ENCODE measurements around the gene FAM185A.
A peak's percentile ranks its signal among the peaks of the same experiment; 100 is the strongest.
"Not testable (repeated sequence)": the region's sequence is repeated elsewhere in the genome, so short reads cannot be mapped to it uniquely, and the experiment has no call there.

Gene FAM185A

GRCh38 chr7:102748605-102749444 is at the start of gene FAM185A:
Gene FAM185A, plus strand, starts transcription at chr7:102748999. Its CDS starts 209 bp downstream, at chr7:102749208.
- DNase-seq = peak; percentile 100

DNA sequence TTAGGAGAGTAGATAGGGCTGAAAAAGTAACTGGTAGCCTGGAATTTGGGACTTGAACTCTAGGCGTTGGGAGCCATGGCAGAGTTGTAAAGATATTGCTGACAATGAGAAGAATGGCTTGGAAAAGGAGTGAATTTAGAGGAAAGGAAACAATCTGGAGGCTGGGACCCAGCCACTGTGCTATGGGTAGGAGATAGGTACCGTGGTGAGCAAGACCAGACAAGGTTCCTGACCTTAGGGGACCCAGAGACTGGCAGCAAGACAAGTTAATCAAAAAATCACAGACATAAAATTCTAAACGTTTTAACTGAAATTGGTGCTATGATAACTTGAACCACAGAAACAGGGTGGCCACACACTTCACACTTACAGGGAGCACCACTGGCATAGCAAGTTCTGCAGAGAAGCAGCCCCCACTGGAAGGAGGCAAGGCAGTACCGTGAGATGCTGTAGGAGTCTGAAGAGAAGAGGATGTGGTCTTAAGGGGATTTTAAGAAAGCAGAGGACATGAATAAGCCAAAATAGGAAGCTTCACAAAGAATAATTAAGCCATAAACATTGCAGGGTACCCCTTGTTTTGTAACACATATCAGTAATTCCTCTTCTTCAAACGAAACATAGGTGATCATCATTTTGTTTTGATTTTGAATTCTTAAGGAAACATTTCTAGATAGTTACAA is 35.6 kb upstream of the FAM185A start:
- peak; percentile 82 for DNase-seq

GRCh38 chr7:102713691-102714080 is 35.1 kb upstream of the FAM185A start:
- not testable (repeated sequence) for DNase-seq

- peak; percentile 70 for DNase-seq
Measured at GRCh38 chr7:102714774-102715522, 33.9 kb upstream of the FAM185A start.

GRCh38 chr7:102715718-102716117 is 33.1 kb upstream of the FAM185A start:
- DNase-seq = peak; percentile 53

- not testable (repeated sequence) for DNase-seq
Measured at GRCh38 chr7:102718491-102718890, 30.3 kb upstream of the FAM185A start.

DNA sequence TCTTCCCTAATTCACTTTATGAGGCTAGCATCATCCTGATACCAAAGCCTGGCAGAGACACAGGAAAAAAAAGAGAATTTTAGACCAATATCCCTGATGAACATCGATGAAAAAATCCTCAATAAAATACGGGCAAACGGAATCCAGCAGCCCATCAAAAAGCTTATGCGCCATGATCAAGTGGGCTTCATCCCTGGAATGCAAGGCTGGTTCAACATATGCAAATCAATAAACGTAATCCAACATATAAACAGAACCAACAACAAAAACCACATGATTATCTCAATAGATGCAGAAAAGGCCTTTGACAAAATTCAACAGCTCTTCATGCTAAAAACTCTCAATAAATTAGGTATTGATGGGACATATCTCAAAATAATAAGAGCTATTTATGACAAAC is 22.6 kb upstream of the FAM185A start:
- DNase-seq = not testable (repeated sequence)

DNA sequence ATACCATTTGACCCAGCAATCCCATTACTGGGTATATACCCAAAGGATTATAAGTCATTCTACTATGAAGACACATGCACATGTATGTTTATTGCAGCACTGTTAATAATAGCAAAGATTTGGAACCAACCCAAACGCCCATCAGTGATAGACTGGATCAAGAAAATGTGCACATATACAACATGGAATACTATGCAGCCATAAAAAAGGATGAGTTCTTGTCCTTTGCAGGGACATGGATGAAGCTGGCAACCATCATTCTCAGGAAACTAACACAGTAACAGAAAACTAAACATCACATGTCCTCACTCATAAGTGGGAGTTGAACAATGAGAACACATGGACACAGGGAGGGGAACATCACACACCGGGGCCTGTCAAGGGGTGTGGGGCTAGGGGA is 19.1 kb upstream of the FAM185A start:
- DNase-seq = not testable (repeated sequence)

DNA sequence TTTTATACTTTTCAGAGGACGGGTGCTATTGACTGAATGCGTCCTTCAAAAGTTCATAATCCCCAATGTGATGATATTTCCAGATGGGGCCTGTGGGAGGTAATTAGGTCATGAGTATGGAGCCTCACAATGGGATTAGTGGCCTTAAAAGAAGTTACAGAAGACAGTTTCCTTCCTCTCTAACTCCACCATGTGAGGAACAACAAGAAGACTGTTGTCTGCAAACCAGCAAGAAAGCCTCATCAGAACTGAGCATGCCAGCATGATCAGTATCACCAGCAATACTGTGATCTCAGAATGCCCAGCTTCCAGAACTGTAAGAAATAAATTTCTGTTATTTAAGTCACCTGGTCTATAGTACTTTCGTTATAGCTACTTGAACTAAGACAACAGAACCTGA is 18.4 kb upstream of the FAM185A start:
- not testable (repeated sequence) for DNase-seq

DNA sequence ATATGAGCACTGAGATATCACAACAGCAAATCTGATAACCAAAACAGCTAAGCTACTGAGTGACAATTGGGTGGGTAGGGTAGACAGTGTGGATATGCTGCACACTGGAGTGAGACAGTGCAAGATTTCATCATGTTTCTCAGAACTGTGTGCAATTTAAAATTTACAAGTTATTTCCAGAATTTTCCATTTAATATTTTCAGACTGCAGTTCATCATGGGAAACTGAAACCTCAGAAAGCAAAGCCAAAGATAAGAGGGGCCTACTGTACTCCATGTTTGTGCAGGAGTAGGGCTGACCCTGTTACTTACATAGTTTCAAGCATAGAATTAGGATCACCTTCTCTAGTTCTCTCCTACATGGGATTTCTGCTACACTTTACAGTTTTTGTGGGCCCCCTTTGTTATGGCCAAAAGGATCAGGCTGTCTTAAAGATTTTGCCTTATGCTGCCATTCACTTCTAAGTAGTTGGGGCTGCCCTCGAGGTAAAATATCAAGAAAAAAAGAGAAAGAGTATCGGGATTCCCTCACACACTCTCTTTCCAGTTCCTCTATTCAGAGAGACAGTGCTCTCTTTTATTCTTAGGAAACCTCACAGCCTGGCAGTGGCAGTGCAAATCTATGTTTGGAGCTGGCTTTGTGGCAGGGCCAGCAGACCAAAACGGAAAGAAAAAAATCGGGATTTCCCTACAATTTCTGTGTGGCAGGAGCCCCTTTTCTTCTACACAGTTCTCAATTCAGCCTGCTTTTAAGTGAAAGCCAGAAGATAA is 6.6 kb upstream of the FAM185A start:
- not testable (repeated sequence) for DNase-seq

DNA sequence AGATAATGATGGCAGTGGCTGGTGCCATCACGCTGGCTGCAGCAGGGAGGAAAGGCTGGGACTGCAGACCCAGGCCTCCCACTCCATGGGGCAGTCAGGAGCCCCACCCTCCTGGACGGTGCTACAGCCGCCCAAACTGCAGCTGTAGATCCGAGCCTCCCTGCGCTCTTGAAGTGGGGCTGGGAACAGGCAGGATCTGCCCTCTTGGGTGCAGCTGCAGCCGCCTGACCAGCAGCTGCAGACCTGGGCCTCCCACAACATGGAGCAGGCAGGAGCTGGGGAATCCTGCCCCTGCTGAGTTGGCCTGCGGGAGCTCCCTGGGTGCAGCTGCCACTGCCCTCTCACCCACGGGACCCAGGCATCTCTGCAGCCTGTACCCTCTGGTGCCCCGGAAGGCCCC is 4.9 kb upstream of the FAM185A start:
- DNase-seq = not testable (repeated sequence)

DNA sequence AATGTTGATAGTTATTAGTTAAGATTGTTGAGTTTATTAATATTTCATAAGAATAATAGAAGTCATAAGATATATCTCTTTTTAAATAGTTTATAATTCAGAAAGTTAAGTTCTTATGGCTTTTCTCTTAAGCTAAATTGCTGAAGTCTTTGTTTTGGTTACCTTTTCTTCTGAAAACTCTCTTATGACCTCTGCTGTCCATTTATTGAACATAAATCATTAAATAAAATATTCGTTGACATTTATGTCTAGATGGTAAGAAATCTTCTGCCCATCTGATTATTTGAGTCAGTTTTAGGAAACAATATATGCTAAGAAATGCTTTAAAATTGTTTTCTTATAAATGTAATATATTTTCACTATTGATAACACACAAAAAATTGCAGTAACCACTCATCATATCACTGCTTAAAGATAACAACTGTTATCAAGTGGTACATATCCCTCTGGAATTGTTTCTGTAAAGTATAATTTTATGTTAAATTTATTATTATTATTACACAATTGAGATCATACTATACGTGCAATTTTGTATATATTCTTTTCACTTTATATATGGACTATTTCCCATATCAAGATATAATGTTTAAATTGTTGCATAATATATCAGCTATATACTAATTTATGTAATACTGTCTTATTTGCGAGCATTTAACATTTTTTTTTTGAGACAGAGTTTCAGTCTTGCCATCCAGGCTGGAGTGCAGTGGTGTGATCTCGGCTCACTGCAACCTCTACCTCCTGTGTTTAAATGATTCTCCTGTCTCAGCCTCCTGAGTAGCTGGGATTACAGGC is 3.1 kb upstream of the FAM185A start:
- not testable (repeated sequence) for DNase-seq

DNA sequence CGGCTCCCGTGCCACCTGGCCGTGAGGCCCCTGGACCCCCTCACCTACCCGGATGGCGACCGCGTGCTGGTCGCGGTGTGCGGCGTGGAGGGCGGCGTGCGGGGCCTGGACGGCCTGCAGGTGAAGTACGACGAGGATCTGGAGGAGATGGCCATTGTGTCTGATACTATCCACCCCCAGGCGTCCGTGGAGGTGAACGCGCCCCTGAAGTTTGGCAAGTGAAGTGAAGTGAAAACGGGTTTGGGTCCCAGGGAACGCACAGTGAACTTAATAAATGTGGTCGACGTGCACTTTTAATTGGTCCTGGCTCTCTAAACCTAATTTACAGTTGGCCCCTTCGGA is 617 bp downstream of the FAM185A start:
- DNase-seq = not testable (repeated sequence)

DNA sequence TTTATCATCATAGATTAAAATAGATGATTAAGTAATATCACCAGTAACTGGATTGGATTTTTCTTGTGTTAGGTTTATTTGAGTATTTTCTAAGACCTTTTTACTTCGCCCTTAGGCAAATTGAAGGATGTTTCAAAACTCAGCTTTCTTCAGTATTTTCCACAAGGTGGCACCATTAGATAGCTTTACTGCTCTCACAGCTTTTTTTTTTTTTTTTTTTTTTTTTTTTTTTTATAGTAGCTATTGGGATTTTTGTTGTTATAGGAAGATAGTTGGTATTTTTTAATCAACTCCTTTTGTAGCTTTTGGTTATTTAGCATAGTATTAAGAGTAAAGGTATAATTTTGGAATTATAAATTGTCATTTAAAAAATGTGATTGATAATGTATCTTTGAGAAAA is 9.4 kb downstream of the FAM185A start:
- not testable (repeated sequence) for DNase-seq

GRCh38 chr7:102759934-102760333 is 11.1 kb downstream of the FAM185A start:
- DNase-seq = not testable (repeated sequence)

DNA sequence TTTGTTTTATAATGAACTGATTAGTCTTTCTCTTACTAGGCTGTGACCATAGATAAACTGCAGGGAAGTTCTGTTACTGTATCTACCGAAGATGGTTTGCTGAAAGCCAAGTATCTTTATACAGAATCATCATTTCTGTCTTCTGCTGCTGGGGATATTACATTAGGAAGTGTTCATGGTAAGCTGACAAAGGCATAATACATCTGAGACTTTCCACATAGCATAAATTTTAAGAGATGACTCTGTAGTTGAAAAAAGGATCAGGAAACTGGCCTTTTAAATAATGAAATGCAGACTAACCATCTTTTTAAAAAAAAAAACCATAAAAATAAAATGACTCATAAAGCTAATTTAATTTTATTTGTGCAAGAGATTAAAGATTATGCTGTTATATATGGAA is 12.4 kb downstream of the FAM185A start:
- DNase-seq = not testable (repeated sequence)

- DNase-seq = not testable (repeated sequence)
Measured at GRCh38 chr7:102763295-102763905, 14.6 kb downstream of the FAM185A start.

DNA sequence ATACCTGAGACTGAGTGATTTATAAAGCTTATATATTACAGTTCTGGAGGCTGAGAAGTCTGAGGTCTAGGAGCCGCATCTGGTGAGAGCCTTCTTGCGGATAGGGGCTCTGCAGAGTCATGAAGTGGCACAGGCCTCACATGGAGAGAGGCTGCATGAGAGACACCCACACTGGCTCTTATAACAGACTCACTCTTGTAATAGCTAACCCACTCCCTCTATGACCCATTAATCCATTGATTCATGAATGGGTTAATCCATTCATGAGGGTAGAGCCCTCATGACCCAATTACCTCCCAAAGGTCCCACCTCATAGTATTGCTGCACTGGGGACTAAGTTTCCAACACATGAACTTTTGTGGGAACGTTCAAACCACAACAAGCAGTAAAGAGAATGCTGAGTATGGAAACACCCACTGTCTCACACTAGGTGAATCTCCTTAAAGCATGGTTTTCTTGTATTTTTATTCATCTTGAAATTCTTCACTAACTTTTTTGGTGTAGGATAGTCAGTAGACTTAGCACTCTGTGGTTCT is 20.9 kb downstream of the FAM185A start:
- DNase-seq = not testable (repeated sequence)

DNA sequence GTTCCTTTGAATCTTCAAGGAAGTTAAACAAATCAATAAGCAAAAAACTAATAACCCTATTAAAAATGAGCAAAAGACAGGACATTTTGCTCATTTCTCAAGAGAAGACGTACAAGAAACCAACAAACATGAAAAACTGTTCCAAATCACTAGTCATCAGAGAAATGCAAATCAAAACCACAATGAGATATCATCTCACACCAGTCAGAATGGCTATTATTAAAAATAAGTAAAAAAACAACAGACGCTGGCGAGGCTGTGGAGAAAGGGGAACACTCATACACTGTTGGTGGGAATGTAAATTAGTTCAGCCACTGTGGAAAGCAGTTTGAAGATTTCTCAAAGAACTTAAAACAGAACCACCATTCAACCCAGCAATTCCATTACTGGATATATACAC is 21.7 kb downstream of the FAM185A start:
- not testable (repeated sequence) for DNase-seq

GRCh38 chr7:102776217-102776616 is 27.4 kb downstream of the FAM185A start:
- DNase-seq = not testable (repeated sequence)

DNA sequence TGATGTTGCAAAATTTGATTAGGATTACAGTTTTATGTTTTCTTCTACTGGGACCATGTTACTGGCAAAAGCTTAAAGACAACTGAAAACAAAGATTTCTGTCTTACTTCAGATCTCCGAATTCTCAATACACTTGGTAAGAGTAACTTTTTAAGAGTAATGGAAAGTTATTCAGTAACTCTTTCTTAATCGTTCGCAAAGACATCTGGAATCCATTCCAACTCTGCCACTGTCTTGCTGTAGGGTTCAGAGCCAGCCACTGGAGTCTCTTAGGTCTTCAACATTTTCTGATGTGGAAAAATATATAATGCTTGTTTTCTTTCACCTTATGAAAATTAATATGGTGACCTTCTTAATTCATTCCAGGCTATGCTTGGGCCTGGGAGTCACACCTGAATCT is 29.9 kb downstream of the FAM185A start:
- not testable (repeated sequence) for DNase-seq

All from activated CD4-positive, alpha-beta T cell treated with anti-CD3 and anti-CD28 coated beads, Interleukin-10, Interleukin-2, amounts not matched to agents 100 ng/mL and 50 ng/mL, durations not matched to agents 16 hours and 8 hours (primary cell).